NCI-H524 (cell line): Measurements from ENCODE around the gene EXD3.

Experiments used
- DNase-seq, 2 experiments: peaks; one replicate each; lab custom pipeline; 2025; lab: John Stamatoyannopoulos, UW

Gene EXD3

DNA sequence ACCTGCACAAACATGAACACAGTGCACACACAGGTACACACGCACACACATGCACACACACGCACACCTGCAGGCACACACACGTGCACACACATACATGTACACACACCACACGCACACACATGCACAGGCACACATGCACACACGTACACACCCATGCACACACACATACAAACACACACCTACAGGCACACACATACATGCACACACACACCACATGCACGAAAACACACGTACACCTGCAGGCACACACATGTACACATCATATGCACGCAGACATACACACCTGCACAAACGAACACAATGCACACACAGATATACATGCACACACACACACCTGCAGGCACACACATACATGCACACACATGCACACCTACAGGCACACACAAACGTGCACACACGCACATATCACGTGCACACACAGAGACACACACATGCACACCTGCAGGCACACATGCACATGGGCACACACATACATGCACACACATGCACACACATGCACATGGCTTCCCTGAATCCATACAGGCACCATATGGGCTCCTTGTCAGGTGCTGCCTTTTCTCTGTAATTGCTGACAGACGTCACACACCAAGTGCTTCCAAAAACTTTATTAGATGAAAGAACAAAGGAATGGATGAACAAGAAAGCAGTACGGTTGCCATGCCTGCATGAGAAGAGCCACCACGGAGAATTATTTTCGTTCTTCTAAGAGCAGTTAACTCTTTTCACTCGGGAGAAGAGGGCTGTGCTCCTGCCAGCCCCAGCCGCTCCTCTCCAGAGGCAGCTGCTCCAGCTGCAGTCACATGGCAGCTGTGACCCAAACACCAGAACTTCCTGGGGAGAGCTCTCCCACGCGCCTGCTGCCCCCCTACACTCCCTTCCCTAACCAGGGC lies 57.2 kb downstream of the EXD3 start:
- DNase-seq: peak; percentile 34 to 65

DNA sequence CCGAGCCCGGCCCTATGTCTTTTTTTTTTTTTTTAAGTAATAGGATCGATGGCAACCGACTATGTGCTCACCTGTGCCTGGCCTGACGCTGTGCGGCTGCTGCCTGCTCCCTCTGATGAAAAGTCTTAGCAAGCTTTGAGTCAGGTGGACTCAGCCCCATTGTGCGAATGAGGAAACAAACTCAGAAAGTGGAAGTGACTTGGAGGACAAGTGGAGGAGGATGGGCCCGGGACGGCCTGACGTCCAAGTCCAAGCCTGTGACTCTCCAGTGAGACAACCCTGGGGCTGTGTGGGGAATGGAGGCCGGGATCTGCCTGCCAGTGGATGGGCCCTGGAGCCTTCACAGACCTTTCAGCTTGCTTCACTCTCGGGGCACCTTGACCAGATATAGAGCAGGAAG lies 57.9 kb downstream of the EXD3 start:
- DNase-seq: no peak

DNA sequence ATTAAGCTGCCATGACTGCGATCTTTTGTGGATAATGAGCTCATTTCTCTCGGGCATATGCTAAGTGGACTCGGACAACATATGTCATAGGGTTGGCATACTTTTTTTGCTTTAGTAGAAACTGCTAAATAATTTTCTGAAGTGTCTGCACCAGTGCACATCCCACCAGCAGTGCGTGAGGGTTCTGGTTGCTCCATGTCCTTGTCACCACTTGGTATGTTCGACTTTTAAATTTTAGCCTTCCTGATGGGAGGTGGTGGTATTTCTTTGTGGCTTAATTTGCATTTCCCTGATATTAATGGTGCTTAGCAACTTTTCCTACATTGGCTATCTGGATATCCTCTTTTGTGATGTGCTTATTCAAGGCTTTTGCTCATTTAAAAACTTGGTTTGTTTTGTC lies 63.1 kb downstream of the EXD3 start:
- DNase-seq: no peak

DNA sequence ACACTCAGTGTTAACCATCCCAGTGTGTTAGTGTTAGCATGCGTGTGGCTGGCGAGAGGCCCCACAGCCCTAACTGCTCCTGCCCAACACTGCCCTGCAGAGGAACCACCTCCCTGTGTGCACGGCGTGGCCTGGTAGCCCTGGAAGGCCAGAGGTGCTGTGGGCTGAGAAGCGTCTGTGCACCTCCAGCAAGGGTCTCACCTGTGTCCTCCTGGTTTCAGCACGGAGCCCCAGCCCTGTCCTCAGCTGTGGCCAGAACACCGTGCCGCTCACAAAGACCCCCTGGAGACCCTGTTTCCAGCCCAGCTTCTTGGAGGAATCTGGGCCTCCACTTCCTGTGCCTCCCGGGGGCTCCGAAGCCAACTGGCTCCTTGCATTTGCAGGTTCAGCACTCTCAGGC lies 64.8 kb downstream of the EXD3 start:
- DNase-seq: no peak

DNA sequence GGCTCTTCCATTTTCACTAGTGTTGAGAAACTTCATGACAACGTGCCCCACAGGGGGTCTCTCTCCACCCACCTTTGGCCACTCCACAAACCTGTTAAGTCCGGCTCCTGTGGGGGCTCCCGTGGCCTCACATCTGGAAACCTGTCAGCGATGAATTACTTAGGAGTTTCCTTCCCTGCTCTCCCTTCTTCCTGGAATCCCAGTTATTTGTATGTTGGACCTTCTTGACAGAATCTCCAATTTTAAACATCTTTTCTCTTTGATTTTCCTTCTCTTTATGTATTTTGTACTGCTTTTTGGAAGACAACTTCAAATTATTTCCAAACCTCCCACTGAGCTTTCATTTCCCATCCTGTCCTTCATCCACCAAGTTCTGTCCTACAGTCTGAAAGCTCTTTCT lies 65.8 kb downstream of the EXD3 start:
- DNase-seq: no peak

DNA sequence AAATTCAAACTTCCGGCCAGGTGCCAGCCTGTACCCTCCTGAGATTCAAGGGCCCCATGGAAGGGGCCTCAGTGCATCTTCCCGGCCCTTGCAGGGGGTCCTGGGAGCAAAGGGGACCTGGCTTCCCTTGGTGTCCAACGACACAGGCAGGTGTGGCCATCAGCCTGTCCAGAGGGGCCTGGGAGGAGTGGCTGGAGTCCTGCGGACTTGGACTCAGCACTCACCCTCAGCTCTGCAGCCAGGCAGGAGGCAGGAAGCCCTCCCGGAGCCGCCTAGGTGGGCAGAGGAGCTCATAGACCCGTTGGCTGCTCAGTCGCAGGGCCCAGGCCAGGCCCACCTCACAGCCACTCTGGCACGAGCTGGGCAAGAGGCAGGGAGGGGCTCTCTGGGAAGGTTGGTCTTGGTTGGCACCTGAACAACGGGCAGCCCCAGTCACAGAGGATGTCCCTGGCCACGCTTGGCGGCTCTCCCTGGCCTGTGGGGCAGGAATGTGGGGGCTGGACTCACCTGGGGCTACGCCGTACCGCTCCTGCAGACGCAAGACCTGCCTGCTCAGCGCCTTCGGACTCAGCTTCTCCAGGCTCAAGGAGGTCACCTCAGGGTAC lies 67.1 kb downstream of the EXD3 start:
- no peak for DNase-seq

DNA sequence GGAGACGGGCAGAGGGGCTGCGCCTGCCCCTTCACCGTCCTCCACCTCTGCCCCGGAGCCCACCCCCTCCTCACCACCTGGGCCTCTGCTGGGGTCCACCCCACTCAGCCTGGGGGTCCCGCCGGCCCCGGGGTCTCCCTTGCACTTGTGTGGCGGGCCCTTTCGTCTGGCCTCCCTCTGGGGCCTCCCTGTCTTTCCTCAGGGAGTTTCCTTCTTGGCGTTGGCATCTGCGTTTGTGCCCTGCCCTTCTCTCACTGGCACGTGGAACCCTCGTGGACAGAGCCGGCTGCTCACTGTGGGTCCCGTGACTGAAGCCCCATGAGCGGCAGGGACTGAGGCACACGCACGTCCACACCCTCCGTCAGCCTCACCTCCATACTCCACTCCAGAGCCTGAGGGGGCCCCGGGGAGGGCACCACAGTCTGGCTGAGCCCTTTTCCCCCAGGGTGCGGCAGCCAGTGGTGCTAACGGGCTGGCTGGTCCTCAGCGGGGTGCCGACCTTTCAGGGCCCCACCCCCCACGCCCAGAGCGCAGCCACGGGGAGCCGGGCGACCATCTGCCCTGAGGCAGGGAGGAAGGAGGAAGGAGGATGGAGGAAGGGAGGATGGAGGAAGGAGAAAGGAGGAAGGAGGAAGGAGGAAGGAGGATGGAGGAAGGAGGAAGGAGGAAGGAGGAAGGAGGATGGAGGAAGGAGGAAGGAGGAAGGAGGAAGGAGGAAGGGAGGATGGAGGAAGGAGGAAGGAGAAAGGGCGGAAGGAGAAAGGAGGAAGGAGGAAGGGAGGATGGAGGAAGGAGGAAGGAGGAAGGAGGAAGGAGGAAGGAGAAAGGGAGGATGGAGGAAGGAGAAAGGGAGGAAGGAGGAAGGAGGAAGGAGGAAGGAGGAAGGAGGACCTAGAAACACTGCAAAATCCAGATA lies 67.9 kb downstream of the EXD3 start:
- DNase-seq: no peak

DNA sequence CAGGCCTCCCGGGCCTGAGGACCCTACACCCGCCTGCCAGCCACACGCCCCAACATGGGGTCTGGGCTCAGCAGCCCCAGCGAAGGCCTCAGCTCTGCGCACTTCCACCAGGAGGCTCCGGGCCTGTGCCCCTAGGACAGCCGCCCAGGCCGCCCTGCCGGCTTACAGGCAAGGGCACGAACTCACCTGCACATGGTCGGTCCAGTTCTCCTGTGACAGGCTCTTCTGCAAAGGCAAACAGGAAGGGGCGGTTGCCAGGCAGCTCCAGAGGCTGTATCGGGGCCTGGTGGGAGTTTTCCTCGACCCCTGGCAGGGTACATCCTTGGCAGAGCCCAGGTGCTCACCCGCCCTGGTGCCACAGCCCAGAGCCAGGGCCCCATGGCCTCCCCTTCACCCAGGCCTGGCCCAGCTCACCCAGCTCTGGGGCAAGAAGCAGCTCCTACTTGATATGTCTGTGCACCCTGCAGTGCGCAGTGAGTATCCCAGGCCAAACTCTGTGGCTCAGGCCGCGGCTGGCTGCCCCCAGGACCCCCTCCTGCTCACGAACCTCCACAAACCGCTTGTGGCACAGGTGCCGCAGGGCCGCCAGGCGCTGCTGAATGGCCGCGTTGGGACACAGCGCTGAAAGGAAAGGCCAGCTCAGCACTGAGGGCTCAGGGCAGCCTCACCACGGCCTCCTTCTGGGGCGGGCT lies 68.7 kb downstream of the EXD3 start:
- DNase-seq: no peak

DNA sequence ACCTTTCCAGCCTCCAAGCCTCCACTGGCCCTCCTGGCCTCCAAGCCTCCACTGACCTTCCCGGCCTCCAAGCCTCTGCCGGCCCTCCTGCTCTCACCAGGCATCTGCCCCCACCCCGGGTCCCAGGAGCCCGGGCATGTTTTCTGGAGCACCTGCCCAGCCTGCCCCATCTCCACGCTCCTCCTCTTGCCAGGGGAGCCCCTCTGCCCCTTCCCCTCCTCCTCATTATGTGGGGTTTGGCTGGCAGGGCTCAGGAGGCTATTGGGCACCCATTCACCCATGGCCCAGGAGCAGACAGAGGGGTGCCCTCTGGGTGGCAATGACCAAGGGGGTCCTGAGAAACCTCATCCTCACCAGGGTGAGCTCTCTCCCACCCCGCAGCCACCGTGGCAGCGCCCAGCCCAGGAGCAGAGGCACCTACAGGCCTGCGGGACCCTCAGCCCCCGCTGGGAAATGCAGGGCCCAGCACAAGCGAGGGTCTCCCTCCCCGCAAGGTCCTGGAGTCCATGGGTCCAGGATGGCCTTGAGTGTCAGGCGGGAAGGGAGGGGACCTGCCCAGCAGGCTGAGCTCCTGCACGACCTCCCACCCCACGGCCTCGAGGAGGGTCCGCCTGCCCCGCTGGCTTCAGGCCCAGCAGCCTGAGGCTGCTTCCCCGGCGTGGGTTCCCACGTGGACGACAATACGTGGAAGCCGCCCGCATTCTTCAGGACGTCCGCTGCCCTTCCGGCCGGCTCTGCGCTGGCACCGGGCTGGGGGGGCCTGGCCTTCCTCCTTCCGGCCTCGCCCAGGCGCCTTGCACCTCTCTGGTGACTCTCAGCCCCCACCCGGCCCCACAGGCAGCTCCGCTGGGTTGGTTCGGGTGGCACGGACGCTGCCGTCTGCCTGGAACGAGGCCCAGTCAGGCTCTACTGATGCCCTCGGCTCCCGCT lies 69.5 kb downstream of the EXD3 start:
- DNase-seq: no peak

DNA sequence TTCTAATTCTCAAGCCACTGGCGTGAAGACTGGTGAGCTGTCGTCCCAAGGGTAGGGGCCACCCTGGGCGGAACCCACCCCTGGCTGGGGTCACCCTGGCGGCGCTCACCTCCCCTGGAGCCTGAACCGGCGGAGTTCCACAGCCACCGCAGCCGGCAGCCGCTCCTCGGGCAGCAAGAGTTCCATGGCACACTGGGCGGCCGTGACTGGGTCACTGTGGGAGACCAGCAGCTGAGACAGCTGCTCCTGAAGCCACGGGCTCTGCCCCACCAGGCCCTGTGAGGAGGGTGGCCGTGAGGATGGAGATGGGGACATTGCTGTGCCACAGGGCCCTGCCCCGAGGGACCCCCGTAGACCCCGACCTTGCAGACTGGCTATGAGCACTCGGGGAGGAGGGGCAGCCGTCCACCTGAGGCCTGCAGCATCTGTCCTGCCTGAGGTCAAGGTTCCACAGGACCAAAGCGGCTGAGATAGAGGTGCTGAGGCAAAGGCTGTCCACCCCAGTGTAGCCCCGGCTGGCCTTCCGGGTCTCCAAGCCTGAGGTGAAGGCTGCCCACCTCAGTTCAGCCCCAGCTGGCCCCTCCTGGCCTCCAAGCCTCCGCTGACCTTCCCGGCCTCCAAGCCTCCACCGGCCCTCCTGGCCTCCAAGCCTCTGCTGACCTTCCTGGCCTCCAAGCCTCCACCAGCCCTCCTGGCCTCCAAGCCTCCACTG lies 70.3 kb downstream of the EXD3 start:
- no peak for DNase-seq

DNA sequence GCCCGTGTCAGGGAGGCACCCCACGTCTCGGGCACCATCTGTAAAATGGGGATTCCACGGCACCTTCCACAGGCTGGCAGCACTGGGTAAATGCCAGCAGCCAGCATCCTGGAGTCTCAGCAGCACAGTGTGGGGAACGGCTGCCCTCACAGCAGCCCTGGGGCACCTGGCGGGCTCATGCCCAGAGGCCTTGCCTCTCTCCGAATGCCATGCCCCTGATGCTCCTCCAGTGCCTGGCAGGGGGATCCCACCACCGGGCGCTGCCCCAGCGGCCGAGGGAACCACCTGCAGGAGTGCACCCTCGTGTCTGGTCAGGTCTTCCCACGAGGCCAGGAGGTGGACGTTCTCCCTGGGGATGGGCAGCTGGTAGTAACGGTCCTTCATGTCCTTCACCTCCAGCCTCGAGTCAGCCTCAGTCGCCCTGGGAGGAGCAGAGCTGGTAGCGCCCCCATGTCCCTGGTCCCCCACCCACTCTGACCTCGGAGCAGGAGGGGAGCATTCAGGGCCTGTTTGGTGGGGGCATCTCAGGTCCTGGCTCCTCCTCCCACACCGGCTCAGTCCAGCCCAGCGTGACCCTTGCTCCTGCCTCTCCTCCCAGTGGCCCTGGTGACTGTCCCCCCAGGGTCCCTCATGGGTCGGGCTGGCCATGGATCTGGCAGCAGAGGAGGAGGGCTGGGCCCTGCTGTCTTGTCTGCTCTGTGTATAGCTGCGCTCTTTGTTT lies 71.0 kb downstream of the EXD3 start:
- DNase-seq: no peak

DNA sequence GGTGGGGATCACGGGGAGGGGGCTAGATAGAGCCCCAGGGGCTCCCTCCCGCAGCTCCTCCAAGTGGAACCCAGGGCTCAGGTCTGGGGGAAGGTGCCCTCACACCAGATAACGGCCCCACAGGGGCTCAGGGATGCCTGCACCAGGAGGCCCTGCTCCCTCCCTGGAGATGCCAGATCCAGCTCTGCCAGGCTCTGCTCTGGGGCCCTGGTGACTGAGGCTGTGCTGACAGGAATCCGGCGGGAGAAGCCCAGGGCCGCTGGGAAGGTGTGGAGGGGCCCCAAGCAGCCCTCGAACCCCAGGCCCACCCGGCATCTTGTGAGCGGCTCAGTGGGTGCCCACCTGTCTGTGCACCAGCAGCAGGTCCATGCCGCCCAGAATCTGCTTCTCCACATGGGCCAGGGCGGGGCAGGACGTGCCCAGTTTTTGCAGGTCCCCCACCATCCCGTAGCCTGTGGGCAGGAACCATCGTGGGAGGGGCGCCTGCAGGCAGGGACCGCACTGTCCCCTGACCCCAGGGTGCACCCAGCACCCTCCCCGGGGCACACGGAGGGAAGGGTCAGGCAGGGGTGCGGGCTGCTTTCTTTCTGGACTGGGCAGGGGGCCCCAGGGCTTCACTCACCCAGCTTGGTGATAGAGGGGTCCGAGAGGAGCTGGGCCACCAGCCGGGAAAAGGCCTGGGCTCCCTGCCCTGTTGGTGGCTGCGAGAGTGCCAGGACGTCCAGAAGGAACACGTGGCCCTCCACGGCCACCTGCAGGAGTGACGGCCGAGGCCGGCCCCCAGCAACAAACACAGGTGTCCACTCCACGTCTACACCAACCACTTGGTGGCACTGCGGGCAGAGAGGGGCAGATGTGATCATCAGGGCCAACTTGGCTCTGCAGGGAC lies 72.0 kb downstream of the EXD3 start:
- no peak for DNase-seq

DNA sequence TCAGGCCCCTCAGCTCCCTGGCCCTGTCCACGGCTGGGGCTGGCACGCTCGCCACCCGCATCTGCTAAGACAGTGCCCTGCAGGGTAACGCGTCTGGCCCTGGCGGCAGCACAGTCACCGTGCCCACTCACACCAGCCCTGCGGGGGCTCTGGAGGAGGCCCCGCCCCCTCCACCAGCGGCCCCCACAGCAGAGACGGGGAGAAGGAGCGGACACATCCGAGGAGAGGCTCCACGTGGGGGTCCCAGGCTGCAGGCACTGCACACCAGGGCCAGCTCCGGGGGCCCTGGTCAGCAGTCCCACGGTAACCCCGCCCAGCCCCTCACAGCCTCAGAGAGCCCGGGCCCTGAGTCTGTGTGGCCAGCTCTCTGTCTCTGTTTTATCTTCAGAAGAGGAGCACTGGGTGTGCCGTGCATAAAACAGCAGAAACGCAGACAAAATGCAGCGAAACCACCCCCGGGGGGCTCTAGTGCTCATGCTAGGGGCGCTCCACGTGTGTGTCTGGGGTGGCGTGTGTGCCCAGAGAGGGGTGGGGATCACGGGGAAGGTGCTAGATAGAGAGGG lies 73.4 kb downstream of the EXD3 start:
- DNase-seq: no peak

DNA sequence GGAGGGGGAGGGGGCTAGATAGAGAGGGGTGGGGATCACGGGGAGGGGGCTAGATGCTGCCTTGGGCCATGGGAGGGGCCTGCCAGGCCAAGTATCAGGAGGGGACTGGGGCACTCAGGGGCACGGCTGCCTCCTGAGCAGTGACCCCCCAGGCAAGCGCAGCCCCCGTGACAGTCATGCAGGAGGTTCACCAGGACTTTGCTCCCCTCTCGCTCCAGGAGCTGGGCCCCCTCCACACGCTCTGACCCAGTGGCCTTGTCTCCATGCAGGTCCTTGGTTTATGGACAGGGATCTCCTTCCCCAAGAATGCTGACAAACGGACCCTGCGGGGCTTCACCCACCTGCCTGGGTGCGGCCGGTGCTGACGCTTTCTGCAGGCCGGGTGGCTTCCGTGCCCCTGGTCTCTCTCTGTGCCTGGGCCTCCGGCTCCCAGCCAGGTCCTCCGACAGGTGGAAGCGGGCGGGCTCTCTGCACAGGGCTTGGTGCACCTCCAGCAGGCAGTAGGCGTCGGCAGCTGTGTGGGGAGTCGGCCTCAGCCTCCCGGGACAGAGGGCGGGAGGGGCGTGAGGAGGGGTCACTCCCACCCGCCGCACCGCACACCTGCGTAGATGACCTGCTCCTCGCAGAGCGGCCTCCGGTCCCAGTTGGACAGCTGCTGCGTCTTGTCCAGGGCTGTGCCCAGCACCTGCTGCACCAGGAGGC lies 74.0 kb downstream of the EXD3 start:
- no peak for DNase-seq

DNA sequence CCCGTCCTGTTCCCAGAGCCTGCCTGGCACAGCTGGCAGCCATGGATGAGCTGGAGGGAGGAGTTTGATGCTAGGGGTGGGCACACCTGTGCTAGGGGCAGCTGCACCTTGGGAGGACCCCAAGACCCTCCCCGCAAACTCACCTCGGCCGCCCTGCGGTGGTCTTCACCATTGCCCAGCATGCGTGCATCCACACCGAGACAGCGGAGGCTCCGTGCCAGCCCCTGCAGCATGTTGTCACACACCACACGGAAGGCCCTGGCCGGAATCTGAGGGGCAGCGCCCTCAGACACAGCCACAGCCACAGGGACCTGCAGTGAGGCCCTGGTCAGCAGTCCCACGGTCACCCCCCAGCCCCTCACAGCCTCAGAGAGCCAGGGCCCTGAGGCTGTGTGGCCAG lies 75.0 kb downstream of the EXD3 start:
- no peak for DNase-seq

DNA sequence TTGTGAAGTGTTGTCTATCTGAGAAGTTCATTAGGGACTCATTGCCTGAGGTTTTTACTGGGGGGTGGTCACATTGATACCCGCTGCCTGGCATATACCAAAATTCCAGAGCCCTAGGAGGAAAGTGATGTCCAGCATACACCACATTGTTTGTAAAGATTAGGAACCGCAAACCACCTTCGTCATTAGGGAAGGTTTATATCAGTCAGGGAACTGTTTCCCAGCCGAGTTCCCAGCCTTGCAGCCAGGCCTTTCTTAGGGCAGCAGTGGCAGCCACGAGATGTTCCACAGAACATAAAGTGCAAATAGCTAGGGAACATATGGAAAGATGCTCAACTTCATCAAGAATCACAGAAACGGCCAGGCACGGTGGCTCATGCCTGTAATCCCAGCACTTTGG lies 80.5 kb downstream of the EXD3 start:
- no peak for DNase-seq

DNA sequence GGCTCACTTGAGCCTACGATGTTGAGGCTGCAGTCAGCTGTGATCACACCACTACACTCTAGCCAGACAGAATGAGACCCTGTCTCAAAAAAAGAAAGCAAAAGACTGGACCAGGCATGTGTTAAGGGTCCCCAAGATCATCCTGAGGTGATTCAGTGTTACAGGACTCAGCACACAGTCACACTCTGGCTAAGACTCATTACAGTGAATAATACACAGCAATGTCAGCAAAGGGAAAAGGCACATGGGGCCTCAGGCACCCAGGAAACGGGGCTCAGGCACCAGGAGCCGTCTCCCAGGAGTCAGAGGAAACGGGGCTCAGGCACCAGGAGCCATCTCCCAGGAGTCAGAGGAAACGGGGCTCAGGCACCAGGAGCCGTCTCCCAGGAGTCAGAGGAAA lies 81.7 kb downstream of the EXD3 start:
- no peak for DNase-seq
